Cortex of kidney (tissue), 1 donor: ENCODE results near the gene USPL1.
"Not testable (repeated sequence)": the region's sequence is repeated elsewhere in the genome, so short reads cannot be mapped to it uniquely, and the experiment has no call there.

Experiments
- DNase-seq: peaks from one replicate; lab custom pipeline; 2025; lab: John Stamatoyannopoulos, UW

The USPL1 gene

GRCh38 chr13:30616927-30617314 lies 799 bp upstream of the USPL1 start:
- DNase-seq, result no peak

DNA sequence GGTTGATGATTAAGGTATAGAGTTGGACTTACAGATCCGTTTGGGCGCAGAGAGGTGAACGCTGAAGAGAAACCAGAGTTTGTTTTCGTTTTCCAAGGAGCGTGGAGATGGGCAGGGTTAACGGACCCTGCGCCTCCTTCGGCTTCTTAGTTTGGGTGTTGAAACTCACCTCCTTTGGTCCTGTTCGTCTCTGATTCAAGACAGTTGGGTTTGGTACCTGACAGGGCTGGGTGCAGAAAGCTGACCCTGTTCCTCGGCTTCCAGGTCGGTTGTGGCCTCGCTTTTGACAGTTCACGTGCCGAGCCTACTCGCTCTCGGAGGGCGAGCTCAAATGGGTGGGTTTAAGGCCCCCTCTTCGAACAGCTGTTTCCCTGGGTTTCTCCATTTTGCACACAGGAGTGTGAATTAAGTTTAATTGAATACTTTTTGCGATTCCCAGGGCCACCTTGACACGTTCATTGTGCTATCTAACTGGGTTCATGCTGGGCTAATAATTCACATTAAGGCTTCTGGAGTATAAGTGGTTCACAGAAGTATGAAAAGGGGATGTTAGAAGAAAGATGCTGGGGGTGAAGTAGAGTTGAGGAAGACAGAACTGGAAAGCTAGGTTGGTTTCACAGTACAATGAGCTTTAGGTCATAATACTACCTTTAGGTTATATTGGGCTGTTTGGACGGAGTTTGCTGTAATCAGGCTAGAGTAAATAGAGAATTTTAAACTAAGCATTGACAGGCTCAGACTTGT lies 638 bp downstream of the USPL1 start:
- no peak for DNase-seq

- DNase-seq, result no peak
These were observed 1.2 kb downstream of the USPL1 start for GRCh38 chr13:30618930-30619279.

GRCh38 chr13:30619731-30620130 lies 2.0 kb downstream of the USPL1 start:
- DNase-seq, result no peak

DNA sequence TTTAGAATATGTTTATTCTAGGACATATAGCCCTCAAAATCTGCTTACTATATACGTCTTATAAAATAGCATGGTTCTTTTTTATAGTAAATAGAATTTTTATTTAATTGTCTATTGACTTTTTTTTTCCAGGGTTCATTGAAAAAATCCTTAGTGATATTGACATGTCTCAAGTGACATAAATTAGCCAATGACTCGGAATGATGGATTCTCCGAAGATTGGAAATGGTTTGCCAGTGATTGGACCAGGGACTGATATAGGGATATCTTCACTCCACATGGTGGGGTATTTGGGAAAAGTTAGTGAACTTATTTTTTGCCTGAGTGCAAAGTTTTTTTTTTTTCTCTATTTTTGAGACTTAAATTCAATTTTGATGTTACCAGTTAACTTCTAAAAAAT lies 3.2 kb downstream of the USPL1 start:
- DNase-seq, result no peak

DNA sequence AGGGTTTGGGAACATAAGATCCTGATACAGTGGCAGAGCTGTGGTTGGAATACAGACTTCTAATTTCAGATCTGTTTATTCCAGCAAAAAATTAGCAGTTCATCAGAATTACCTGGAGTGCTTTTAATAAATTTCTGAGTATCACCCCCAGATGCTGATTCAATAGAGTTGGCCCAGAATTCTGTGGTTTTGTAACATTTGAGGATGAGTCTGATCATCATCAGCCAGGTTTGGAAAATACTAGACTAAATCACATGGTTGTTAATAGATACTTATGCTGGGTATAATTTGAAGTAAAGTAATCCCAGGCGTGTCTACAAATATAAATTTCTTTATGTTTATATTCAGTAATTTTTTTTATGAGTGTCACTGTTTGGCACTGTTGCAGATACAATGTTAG lies 4.8 kb downstream of the USPL1 start:
- DNase-seq, result no peak

GRCh38 chr13:30623392-30623791 lies 5.7 kb downstream of the USPL1 start:
- no peak for DNase-seq

DNA sequence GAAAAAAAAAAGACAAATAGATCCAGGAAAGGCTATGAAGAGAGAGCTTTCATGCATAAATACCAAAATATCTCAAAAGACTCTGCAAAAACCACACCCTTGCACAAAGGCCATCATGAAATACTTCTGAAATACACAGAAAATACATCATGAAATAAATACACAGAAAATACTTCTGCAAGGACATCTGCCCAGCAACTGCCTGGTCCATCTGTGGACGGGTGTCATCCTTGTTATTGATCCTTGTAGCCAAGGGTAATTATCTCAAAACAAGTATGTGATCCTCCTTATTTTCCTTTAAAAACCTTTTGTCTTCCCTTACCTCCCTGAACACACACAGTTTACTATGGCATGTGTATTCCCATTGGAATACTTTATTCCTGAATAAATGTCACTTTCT lies 6.9 kb downstream of the USPL1 start:
- DNase-seq, result no peak

- DNase-seq, result no peak
These were observed 11.8 kb downstream of the USPL1 start for GRCh38 chr13:30629527-30629926.

GRCh38 chr13:30633861-30634260 lies 16.1 kb downstream of the USPL1 start:
- no peak for DNase-seq

DNA sequence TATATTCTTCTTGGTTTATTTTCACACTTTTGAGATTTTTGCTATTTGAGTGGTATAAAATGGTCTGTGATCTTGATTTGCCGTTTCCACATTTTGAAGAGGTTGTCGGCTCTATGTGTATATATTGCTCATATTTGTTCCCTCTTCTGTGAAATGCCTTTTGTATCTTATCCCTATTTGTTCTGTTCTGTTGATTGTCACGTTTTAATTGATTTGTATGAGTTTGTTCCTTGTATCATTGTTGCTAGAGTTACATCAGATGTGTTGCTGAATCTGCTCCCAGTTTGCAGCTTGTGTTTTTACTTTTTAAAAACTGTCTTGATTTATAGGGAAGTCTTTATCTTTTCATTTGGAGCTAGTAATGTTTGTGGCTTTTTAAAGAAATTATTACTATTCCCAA lies 17.1 kb downstream of the USPL1 start:
- DNase-seq, result no peak

- no peak for DNase-seq
These were observed 20.6 kb downstream of the USPL1 start for GRCh38 chr13:30638301-30638700.

- no peak for DNase-seq
These were observed 22.0 kb downstream of the USPL1 start for GRCh38 chr13:30639671-30640070.

DNA sequence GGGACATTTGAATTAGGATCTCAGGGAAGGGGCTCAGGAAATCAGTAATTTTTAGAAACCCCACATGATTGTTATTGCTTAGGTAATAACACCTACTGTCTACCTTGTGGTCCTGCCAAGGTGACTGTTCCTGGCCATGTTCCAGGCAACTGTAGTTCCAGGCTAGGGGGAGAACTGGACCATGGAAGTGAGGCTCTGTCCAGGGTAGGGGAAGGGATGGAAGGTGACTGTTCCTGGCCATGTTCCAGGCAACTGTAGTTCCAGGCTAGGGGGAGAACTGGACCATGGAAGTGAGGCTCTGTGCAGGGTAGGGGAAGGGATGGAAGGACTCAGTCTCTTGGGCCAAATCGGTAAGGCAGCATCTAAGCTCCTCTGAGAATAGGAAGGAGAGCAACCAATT lies 23.5 kb downstream of the USPL1 start:
- DNase-seq, result not testable (repeated sequence)

GRCh38 chr13:30645629-30646028 lies 27.9 kb downstream of the USPL1 start:
- DNase-seq, result no peak

- no peak for DNase-seq
These were observed 29.7 kb downstream of the USPL1 start for GRCh38 chr13:30647420-30647819.

- no peak for DNase-seq
These were observed 30.3 kb downstream of the USPL1 start for GRCh38 chr13:30647824-30648521.

DNA sequence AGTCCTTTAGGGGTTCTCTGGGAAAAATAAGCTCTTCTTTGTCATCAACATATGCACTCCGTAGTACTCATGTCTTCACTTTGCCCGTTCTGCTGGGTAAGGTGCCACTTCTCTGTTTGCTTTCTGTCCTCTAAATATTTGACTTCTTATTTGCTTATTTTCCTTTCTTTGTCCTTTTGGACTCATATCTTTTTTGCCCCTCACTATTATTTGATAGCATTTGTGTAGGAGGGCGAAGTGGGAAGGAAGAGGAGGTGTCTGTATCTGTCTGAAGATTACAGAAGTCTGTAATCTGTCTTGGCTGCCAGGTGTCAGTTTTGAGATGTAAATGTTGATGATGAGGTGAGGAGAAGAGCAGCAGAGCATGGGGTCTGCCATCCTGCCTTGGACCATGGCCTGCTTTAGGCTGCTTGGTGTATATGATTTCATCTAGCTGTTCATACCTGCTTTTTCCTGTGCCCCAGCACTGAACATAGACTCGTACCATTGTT lies 30.8 kb downstream of the USPL1 start:
- DNase-seq, result no peak

DNA sequence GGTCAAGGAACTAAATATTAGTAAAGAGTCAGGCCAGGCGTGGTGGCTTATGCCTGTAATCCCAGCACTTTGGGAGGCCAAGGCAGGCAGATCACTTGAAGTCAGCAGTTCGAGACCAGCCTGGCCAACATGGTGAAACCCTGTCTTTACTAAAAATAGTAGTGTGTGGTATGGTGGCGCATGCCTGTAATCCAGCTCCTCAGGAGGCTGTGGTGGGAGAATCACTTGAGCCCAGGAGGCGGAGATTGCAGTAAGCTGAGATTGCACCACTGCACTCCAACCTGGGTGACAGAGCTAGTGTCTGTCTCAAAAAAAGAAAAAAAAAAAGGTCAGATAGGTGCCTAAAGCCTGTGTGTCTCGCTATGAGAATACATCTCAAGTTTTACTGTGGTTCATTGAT lies 33.9 kb downstream of the USPL1 start:
- DNase-seq, result not testable (repeated sequence)

DNA sequence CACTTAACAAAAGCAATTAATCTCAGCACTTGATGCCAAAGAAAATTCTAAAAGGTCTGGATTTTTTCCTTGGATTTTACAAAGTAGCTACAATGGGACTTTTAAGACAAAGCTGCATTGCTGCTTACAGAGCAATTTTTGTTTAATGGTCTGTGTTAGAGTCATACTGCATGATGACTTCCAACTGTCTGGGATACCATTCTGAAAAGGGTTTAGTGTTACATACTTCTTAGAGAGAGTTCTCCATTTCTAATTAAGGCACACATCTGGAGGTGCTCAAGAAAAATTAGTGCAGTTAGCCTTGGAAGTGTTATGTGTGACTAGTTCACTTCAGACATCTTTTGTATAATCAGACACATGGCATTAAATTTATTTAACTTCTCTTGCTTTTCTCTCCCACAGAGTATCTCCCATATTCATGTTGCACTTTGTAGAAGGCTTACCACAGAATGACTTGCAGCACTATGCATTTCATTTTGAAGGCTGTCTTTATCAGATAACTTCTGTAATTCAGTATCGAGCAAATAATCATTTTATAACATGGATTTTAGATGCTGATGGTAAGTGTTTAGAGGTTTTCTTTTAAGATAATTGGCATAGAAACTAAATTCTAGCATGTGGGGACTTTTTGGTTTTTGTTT lies 35.1 kb downstream of the USPL1 start:
- DNase-seq, result no peak

DNA sequence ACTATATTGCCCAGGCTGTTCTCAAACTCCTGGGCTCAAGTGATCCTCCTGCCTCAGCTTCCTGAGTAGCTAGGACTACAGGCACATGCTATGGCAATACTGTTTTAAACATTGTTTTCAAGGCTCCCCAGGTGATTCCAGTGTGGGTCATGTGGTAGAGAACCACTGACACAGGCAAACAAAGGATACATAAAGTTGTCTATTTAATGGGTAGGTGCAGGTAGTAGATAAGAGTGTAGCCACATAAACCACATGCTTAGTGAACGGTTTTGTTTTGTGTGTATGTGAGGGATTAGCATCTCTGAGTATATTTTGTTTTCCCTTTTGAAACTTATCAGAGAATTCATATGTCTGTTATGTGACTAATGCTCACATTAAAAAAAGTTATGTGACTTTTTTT lies 36.7 kb downstream of the USPL1 start:
- no peak for DNase-seq

- DNase-seq, result no peak
These were observed 38.5 kb downstream of the USPL1 start for GRCh38 chr13:30656178-30656577.

DNA sequence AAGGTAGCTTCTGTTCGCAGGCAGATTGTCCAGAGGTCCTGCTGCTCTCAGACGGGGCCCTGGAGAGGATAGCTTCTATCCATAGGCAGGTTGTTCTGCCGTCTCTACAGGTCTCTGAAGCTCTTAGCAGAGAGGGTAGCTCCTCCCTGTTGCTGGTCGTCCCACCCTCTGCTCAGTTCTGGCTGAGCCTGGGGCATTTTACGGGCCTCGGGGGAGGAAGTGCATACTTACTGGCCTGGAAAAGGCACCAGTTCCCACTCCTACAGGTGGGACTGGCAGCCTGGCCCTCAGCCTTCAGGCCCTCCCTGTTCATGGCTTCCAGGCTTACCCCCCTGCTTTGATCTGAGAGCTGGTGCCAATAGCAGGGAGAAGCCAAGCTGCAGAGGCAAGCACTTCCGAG lies 42.3 kb downstream of the USPL1 start:
- DNase-seq, result no peak
